Measurements from ENCODE around the gene SEMA4C. TPM values are rescaled to one million over a fixed set of nuclear protein-coding genes. Genes with fewer than 3 reads are reported as not detected.
"Not testable (repeated sequence)": the region's sequence is repeated elsewhere in the genome, so short reads cannot be mapped to it uniquely, and the experiment has no call there.

The SEMA4C gene
- total RNA-seq, 1 donor from 2014 or later = 62.4 TPM

- Histone ChIP-seq H3K4me3 (ENCODE audit: low read depth, low read length) (no peak overlapping the region), H3K27me3 (ENCODE audit: control insufficient read depth, insufficient read depth, low read length) (no peaks in the 10 kb centered on the region), H3K36me3 (ENCODE audit: control insufficient read depth, insufficient read depth, low read length) (no peaks in the 10 kb centered on the region)
- no peak for DNase-seq (ENCODE audit: low read depth)
- TF ChIP-seq CTCF (IDR thresholded peaks at IDR 0.05; ENCODE audit: insufficient read depth, low read length, poor library complexity, severe bottlenecking) = no peak
Measured at GRCh38 chr2:96890726-96891385, 21.0 kb upstream of the SEMA4C start.

GRCh38 chr2:96890252-96890651, 20.4 kb upstream of the SEMA4C start:
- Histone ChIP-seq H3K4me3 (ENCODE audit: low read depth, low read length) (no peak overlapping the region), H3K27me3 (ENCODE audit: control insufficient read depth, insufficient read depth, low read length) (no peaks in the 10 kb centered on the region), H3K36me3 (ENCODE audit: control insufficient read depth, insufficient read depth, low read length) (no peaks in the 10 kb centered on the region)
- DNase-seq (ENCODE audit: low read depth) = no peak
- TF ChIP-seq CTCF (IDR thresholded peaks at IDR 0.05; ENCODE audit: insufficient read depth, low read length, poor library complexity, severe bottlenecking) = no peak

GRCh38 chr2:96889502-96889901, 19.6 kb upstream of the SEMA4C start:
- not testable (repeated sequence) for H3K27me3 ChIP-seq (ENCODE audit: control insufficient read depth, insufficient read depth, low read length); H3K4me3 ChIP-seq (ENCODE audit: low read depth, low read length); DNase-seq (ENCODE audit: low read depth); H3K36me3 ChIP-seq (ENCODE audit: control insufficient read depth, insufficient read depth, low read length)

- no peak for DNase-seq (ENCODE audit: low read depth)
Measured at GRCh38 chr2:96888072-96889011, 18.5 kb upstream of the SEMA4C start.

DNA sequence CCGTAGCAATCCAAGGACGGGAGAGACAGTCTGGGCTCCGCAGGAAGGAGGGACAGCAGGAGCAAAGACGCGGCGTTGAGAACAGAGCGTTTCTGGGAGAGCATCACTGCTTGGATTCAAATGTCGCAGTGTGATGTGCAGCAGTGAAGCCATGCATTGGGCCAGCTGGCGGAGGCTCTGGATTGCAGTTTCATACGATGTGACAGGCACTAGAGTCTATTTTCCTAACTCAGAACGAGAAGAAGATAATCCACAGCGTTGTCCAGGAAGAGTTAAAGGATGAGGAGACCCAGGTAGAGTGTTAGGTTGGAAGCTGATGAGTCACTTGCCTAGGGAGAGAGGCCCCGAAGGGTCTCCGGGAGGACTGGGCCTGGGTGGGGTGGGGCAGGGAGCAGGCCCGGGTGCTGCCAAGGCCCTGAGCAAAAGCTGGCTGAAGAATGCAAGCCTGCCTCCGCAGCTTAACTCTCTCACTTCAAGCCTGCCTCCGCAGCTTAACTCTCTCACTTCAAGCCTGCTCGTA, 17.7 kb upstream of the SEMA4C start:
- DNase-seq (ENCODE audit: low read depth) = no peak

More at GRCh38 chr2:96888072-96889011, 18.5 kb upstream of the SEMA4C start:
- no peak for TF ChIP-seq CTCF (IDR thresholded peaks at IDR 0.05; ENCODE audit: insufficient read depth, low read length, poor library complexity, severe bottlenecking)
- Histone ChIP-seq H3K4me3 (ENCODE audit: low read depth, low read length) (no peak overlapping the region), H3K36me3 (ENCODE audit: control insufficient read depth, insufficient read depth, low read length) (no peaks in the 10 kb centered on the region), H3K27me3 (ENCODE audit: control insufficient read depth, insufficient read depth, low read length) (no peaks in the 10 kb centered on the region)

More for the DNA sequence above, 17.7 kb upstream of the SEMA4C start:
- H3K4me3 ChIP-seq (ENCODE audit: low read depth, low read length) = no peak overlapping the region
- H3K36me3 ChIP-seq (ENCODE audit: control insufficient read depth, insufficient read depth, low read length) = no peaks in the 10 kb centered on the region
- H3K27me3 ChIP-seq (ENCODE audit: control insufficient read depth, insufficient read depth, low read length) = no peaks in the 10 kb centered on the region
- no peak for TF ChIP-seq CTCF (IDR thresholded peaks at IDR 0.05; ENCODE audit: insufficient read depth, low read length, poor library complexity, severe bottlenecking)

Measured in kidney epithelial cell (primary cell).